Fibroblast of skin of back (primary cell): ENCODE data around the gene ZNF658. TPM values are rescaled to one million over a fixed set of nuclear protein-coding genes. Genes with fewer than 3 reads are reported as not detected.
"Not testable (repeated sequence)": the region's sequence is repeated elsewhere in the genome, so short reads cannot be mapped to it uniquely, and the experiment has no call there.

Experiments
- DNase-seq: peaks from one replicate; pipeline ENCODE4 v3.0.0-alpha.2; 2013
- polyA plus RNA-seq, 2 experiments: library from polyadenylated mRNA; unstranded; fragments of 120-200 nt; gene quantifications; one replicate each; pipeline ENCODE4 v1.2.1, GENCODE V29; 2013; ENCODE audit not compliant: insufficient read length in 2 of 2

ZNF658 gene
- polyA plus RNA-seq (2013, experiment 1 of 2; ENCODE audit: insufficient read length) = 1.9 TPM
- polyA plus RNA-seq (2013, experiment 2 of 2; ENCODE audit: insufficient read length) = 2.3 TPM

DNA sequence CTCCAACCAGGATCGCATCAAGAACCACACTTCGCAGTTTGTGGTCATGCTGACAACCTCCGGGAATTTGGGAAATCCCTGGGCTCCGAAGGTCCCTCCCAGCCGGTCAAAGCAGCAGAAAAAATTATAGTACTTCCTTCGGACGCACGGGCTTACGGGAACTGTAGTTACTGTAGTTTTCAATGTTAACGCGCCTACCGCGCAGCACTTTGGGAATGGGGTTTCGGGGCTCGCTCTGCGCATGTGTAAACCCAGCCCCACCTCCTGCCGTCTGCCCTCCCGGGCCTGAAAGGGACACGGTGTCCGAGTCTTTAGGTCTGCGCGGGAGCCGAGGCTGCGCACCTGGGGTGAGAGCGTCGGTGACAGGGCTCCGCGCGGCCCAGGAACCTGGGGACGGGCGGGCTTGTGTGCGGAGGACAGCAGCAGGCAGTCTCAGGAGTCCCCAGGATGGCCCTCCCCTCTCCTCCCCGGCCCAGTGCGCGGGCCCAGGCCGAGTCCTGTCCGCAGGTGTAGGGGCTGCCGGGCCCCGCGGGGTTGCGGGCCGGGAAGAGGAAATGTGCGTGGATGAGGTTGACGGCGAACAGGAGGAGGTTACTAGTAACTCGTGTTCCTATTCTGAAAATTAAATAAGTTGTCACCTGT, at the start of gene ZNF658:
Gene ZNF658 (plus strand): TSS at position 236 of the 642 bp plus-strand sequence. CDS start 2,837 bp downstream, outside the sequence.
- DNase-seq = peak; percentile 89

GRCh38 chr9:66861732-66862131, 38.8 kb upstream of the ZNF658 start:
- DNase-seq = not testable (repeated sequence)

DNA sequence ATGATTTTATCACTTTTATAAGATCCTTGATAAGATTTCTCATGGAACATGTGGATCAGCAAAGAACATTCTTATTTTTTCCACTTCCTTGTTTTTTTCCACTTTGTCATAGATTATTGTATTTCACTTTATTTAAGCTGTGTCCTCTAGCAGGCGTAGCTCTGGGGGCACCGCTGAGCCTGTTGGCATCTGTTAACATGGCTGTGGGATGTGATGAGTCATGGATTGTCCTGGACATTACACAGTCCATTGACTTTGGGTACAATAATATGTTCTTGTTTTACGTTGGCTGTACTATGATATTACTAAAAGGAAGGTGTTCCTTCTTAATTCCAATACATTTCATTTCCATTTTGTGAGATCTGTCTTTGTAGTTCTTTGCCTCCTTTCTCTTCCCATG, 31.9 kb upstream of the ZNF658 start:
- not testable (repeated sequence) for DNase-seq

GRCh38 chr9:66880605-66881004, 19.9 kb upstream of the ZNF658 start:
- DNase-seq = not testable (repeated sequence)

DNA sequence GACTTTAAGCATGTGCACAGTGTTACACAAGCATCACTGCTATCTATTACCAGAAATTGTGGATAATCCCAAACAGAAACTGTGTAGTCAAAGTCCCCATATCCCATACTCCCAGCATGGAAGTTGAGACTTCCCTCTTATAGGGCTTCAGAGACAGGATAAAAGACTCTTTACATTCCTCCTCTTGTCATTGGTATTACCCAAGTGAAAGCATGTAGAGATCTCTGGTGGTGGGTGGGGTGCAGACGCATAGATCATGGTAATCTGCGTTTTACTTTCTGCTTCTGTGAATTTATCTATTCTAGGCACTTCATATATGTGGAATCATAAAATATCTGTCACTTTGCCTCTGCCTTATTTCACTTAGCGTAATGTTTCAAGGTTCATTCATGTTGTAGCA, 18.7 kb upstream of the ZNF658 start:
- DNase-seq = not testable (repeated sequence)

GRCh38 chr9:66890334-66890733, 10.2 kb upstream of the ZNF658 start:
- DNase-seq = not testable (repeated sequence)

DNA sequence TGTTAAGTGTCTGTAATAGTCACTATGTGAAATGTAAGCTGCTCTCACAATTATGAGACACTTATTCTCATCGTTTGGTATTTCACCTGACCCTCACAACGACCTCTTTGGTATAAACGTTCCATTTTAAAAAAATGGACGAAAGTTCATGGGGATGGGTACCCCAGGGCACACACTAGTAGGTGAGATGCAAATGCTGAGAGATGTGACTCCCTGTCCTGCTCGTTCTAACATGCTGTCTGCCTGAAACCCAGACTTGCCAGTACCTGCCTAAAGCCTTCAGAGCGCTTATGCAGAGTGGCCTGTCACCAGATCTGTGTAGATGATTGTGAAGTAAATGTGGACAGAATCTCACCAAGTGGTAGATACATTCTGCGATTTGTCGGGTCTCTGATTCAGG, 616 bp downstream of the ZNF658 start:
- not testable (repeated sequence) for DNase-seq

- peak; percentile 62 for DNase-seq
Observed at GRCh38 chr9:66909560-66909959, 9.0 kb downstream of the ZNF658 start.

DNA sequence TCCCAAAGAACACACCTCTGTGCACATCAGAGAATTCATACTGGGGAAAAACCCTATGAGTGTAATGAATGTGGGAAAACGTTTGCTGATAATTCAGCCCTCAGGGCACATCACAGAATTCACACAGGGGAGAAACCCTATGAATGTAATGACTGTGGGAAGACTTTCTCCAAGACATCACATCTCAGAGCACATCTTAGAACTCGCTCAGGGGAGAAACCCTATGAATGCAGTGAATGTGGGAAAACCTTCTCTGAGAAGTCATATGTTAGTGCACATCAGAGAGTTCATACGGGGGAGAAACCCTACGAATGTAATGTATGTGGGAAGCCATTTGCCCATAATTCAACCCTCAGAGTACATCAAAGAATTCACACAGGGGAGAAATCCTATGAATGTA, 19.5 kb downstream of the ZNF658 start:
- DNase-seq = not testable (repeated sequence)

DNA sequence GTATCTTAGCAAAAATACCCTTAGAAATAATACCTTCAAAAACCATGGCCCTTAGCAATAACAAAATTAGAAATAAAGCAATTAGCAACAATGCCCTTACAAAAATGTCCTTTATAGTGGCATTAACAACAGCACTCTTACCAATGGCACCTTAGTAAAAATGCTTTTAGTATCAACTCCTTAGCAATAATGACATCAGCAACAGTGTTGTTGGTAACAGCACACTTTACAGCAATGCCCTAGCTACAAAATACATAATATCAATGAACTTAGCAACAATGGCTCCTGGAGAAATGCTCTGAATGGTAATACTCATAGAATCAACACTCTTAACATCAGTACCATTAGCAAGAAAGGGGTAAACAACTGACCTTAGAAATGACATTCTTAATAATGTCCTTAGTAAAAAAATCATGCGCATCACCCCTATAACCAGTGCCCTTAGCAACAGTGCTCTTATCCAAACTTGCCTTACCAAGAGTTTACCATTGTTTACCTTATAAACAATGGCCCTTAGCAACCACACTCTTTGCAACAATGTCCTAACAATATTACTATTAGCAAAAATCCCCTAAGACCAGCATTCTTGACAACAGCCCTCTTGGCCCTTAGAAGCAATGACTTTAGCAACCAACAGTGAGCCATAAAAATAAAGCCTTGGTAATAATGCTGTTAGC, 35.8 kb downstream of the ZNF658 start:
- DNase-seq = not testable (repeated sequence)

GRCh38 chr9:66937662-66938061, 37.1 kb downstream of the ZNF658 start:
- DNase-seq = not testable (repeated sequence)

GRCh38 chr9:66938322-66938721, 37.8 kb downstream of the ZNF658 start:
- not testable (repeated sequence) for DNase-seq

GRCh38 chr9:66939878-66940830, 39.6 kb downstream of the ZNF658 start:
- not testable (repeated sequence) for DNase-seq

DNA sequence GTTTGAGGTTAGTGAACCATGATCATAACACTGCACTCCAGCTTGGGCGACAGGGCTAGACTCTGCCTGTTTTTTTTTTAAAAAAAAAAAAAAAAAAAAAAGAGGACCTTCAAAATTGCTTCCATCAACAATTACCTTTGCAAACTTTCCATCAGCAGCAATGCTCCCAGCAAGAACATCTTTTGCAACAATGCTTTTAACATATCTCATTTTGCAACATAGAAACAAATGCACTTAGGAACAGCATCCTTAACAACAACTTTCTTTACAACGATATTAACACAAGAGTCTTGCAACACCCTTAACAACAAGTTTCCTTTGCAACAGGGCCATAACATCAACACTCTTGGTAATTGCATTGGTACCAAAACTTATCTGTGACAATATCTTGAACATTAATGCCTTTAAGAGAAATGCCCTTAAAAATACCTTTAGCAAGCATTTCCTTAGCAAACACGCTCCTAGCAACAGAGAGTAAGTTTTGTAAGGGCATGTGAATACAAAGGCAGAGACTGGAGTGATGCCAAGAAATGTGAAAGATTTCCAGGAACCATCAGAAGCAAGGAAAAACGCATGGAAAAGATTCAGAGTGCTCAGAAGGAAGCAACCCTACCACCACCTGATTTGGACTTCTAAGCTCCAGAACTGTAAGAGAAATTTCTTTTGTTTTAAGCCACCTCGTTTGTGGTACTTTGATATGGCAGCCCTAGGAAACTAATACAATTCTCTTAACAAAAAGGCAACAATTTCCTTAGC, 42.1 kb downstream of the ZNF658 start:
- not testable (repeated sequence) for DNase-seq

- peak; percentile 54 for DNase-seq
Observed at GRCh38 chr9:66952576-66952975, 52.1 kb downstream of the ZNF658 start.
